ENCODE results near the gene ANO6.

ANO6 gene

DNA sequence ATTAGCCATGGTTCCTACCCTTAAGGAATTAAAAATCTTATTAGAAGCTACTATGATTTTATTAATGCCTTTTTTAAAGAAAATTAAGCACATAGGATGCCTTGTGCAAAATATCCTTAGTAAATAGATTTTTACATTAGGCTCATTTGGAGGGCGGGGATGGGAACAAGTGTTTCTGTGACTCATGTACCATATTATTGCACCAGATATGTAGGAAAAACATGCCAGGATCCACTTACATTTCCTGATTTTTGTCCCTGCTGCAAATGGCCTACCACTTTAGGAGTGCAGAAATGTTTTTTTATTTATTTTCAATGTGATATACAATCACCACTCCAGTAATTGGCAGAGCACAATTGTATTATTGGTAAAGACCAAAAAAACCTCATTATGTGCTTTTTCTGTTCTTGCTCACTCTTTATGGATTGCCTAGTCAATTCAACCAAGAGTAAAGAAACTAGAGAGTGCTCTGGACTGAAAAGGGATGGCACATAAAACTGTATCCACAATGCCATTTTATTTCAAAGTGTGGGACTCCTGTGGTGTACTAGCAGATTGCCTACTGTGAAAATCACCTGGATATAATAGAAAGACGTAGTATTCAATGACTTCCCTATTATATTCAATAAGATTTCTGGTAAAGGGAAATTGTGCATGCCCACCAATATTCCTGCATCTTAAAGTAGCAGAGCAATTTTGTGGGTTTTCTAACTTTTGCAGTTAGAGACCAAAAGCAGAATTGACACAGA, 86.9 kb downstream of the ANO6 start:
- in situ Hi-C loops (cut with MboI; ENCODE audit: low sequenced_read_pairs, unreplicated experiment), result no loop called here
- DNase-seq (ENCODE audit: low spot score), result no peak

GRCh38 chr12:45303945-45304344, 88.0 kb downstream of the ANO6 start:
- no peak for DNase-seq (ENCODE audit: low spot score)
- in situ Hi-C loops (cut with MboI; ENCODE audit: low sequenced_read_pairs, unreplicated experiment), result no loop called here
- TF ChIP-seq, protein P1, sequence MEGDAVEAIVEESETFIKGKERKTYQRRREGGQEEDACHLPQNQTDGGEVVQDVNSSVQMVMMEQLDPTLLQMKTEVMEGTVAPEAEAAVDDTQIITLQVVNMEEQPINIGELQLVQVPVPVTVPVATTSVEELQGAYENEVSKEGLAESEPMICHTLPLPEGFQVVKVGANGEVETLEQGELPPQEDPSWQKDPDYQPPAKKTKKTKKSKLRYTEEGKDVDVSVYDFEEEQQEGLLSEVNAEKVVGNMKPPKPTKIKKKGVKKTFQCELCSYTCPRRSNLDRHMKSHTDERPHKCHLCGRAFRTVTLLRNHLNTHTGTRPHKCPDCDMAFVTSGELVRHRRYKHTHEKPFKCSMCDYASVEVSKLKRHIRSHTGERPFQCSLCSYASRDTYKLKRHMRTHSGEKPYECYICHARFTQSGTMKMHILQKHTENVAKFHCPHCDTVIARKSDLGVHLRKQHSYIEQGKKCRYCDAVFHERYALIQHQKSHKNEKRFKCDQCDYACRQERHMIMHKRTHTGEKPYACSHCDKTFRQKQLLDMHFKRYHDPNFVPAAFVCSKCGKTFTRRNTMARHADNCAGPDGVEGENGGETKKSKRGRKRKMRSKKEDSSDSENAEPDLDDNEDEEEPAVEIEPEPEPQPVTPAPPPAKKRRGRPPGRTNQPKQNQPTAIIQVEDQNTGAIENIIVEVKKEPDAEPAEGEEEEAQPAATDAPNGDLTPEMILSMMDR (IDR thresholded peaks at IDR 0.05; ENCODE audit: borderline replicate concordance, control extremely low read depth, extremely low read depth, insufficient read depth, missing control alignments), result no peak

More for the DNA sequence above, 86.9 kb downstream of the ANO6 start:
- TF ChIP-seq, protein P1 (IDR thresholded peaks at IDR 0.05; ENCODE audit: borderline replicate concordance, control extremely low read depth, extremely low read depth, insufficient read depth, missing control alignments), result no peak

DNA sequence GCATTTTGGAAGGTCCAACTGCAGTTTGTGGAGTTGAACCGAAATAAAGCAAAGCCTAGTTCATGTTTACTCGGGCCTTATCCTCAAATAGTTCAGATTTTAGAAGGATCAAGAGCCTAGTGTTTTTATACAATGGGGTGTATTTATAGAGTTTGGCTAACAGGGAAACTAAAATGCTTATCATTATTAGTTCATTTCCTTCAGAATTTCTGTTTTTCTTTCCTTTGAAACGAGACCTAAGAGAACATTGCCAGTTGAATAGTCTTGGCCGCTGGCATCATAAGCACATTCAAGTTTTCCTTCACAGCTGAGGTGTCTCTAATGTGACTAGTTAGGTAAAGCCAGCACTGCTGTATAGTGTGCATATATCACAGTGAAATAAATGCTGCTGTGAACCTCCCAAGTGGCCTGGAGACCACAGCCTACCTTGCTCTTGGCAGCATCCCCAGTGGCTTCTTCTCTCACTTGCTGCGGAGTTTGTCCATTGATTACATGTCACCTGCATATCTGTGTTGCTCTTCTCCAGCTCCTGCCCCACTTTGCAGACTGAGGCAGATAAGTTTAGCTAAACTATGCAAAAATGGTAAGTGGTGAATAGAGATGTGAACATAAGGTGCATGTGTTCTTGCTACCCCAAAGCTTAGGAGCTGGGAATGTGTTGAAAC, 88.8 kb downstream of the ANO6 start:
- DNase-seq (ENCODE audit: low spot score), result no peak
- in situ Hi-C loops (cut with MboI; ENCODE audit: low sequenced_read_pairs, unreplicated experiment), result no loop called here
- TF ChIP-seq, protein P1 (IDR thresholded peaks at IDR 0.05; ENCODE audit: borderline replicate concordance, control extremely low read depth, extremely low read depth, insufficient read depth, missing control alignments), result no peak

DNA sequence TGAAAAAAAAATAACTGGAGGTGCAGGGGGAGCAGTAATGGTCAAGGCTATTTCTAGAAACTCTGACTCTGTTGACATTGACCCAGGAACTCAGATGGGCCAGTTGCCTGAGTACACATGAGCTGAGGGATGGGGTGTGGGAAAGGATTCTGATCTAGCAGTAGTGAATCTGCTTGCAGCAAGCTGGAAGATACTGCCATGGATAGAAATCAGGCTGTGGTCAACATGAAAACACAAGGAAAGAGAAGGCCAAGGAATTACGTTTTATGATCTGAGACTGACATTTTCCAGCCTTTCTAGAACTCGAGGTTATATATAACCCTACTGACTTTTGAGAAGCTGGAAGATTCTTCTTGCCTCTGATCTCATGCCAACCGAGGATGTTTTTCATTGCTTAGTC, 90.0 kb downstream of the ANO6 start:
- DNase-seq (ENCODE audit: low spot score), result no peak
- TF ChIP-seq, protein P1 (IDR thresholded peaks at IDR 0.05; ENCODE audit: borderline replicate concordance, control extremely low read depth, extremely low read depth, insufficient read depth, missing control alignments), result no peak
- in situ Hi-C loops (cut with MboI; ENCODE audit: low sequenced_read_pairs, unreplicated experiment), result no loop called here

DNA sequence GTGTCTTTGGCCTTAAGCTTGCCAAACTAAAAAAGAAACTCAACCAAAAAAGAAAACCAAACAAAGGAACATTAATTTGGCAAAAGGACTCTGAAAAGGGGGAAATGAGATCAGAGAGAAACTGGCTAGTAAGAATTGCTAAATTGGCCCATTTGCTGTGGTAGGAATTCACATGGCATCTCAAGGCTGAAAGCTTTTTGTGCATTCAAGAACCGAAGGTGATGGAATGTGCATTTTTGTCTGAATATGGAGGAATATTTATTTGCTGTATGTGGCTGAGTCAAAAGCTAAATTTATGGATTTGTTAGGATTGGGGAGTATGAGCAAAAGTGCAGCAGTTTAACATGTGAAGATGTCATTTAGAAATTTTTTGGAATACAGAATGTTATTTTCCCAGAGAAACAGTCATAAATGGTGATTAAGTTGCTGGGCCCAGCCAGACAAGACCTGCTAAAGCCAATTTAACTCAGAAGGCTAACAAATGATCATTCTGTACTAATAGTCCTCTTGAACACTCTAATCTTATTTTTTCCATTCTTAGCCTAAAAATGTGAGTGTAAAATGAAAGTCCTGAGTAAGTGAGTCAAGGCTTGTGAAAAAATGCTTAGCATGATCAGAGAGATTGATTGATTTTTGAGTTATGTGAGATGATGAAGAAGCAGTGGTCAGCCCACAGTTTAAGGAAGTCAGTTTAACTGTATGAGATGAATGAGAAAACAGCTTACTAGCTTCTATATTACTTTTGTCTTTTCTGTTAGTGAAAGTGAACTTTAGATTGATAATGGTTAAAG, 94.1 kb downstream of the ANO6 start:
- TF ChIP-seq, protein P1 (IDR thresholded peaks at IDR 0.05; ENCODE audit: borderline replicate concordance, control extremely low read depth, extremely low read depth, insufficient read depth, missing control alignments), result no peak
- in situ Hi-C loops (cut with MboI; ENCODE audit: low sequenced_read_pairs, unreplicated experiment), result no loop called here
- no peak for DNase-seq (ENCODE audit: low spot score)

- DNase-seq (ENCODE audit: low spot score), result no peak
- TF ChIP-seq, protein P1 (IDR thresholded peaks at IDR 0.05; ENCODE audit: borderline replicate concordance, control extremely low read depth, extremely low read depth, insufficient read depth, missing control alignments), result no peak
- in situ Hi-C loops (cut with MboI; ENCODE audit: low sequenced_read_pairs, unreplicated experiment), result no loop called here
Measured at GRCh38 chr12:45310627-45310968, 94.7 kb downstream of the ANO6 start.
